Dermis microvascular lymphatic vessel endothelial cell (primary cell): Measurements from ENCODE around the gene SPA17. TPM values are rescaled to one million over a fixed set of nuclear protein-coding genes. Genes with fewer than 3 reads are reported as not detected.
A peak's percentile ranks its signal among the peaks of the same experiment; 100 is the strongest.

ENCODE experiments used
- DNase-seq, 2 donors: peaks; one replicate each; pipeline versions ENCODE4 v3.0.0 to v3.0.0-alpha.2; 2010; ENCODE audit warnings: low read depth in 2 of 2
- total RNA-seq: library from RNA; depleted of rRNA; stranded (reverse); fragments of >200 nt; gene quantifications from 2 replicates; pipeline ENCODE4 v1.2.1, GENCODE V29; 2014

The SPA17 gene
- total RNA-seq, 1 donor from 2014 or later, result 4.5 TPM

DNA sequence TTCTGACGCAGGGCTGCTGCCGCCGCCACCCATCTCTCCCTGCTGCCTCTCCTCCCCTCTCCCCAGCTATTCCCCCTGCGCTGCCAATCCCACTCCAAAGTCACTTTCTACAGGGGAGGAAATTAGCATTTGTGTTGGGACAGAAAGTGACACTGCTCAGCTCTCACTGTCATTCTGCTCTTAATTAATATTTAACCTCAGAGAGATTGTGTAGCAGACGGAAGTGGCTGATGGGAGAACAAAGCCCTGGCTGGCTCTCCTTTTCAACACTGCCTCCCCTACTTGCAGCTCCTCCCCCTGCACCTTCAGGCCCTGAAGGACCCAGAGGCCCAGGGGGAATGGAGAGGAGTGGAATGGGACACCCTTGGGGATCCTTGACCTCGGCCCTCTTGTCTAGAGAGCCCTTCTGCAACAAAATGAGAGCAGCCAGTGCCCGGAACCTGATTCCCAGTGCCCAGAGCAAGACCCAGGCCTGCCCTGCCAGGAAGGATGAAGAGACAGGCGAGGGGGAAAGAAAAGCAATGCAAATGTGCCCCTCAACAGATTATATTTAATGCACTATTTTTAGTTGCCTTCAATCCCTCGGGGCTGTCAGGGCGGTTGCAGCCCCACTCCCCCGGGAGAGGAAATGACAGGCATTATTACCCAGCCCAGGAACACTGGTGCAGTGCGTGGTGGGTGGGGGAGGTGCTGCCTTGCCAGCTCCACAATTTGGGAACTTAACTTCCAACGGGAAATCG lies 51.4 kb downstream of the SPA17 start:
- DNase-seq, result peak in 1 of 2 donors; percentile 20

DNA sequence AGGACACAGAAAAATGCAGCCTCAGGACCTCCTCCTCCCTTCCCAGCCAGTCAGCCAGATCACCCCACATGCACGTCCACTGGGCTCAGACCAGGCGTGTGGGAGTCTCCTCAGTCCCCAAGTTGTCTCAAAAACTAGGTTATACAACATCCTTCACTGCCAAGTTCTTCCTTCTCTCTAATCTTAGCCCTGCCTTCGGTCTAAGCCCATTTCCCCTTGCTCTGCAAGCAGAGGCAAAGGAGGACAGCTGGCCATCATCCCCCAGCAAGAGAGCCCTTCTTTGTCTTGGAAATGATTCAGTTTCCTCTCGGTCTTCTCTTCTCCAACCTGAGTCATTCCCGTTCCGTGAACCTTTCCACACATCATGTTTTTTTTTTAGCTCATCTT lies 52.0 kb downstream of the SPA17 start:
- DNase-seq, result peak in 1 of 2 donors; percentile 74

- DNase-seq, result no peak
Observed at GRCh38 chr11:124727474-124727873, 53.8 kb downstream of the SPA17 start.

- no peak for DNase-seq
Observed at GRCh38 chr11:124728134-124728533, 54.4 kb downstream of the SPA17 start.

GRCh38 chr11:124729571-124729970 lies 55.9 kb downstream of the SPA17 start:
- no peak for DNase-seq

DNA sequence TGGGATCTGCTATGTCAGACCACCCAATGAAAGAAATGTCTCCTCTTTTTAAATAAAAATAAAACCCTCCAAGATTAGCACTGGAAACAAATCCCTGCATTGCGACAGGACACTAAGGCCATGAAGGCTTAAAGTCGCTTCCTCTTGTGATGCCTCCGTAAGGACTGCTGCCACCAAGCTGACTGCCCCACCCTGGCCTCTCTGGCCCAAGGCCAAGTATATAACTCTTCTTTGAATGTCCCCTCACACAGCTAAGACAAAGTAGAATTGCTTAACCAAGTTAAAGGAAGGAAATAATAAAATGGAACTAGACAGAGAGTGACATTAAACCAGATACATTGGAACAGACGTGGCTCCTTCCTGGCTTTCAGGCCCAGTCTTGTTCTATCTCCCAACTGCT lies 58.5 kb downstream of the SPA17 start:
- DNase-seq, result no peak

DNA sequence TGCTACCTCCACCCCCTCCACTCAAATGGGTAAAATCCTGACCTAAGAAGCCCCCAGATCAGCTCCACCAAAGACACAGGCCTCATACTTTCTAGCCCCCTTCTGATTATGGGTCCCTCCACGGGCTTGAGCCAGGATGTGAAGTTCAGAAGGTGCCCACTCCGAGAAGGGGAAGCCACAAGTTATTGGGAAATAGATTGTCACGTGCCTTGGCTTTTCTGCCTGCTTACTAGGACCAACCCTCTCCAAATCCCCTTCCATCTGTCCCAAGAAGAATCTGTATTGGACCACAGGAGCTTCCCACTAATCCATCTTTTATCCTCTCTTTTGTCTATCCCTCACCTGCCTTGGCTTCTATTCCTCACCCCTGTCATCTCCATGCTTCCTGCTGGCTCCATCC lies 63.0 kb downstream of the SPA17 start:
- no peak for DNase-seq

DNA sequence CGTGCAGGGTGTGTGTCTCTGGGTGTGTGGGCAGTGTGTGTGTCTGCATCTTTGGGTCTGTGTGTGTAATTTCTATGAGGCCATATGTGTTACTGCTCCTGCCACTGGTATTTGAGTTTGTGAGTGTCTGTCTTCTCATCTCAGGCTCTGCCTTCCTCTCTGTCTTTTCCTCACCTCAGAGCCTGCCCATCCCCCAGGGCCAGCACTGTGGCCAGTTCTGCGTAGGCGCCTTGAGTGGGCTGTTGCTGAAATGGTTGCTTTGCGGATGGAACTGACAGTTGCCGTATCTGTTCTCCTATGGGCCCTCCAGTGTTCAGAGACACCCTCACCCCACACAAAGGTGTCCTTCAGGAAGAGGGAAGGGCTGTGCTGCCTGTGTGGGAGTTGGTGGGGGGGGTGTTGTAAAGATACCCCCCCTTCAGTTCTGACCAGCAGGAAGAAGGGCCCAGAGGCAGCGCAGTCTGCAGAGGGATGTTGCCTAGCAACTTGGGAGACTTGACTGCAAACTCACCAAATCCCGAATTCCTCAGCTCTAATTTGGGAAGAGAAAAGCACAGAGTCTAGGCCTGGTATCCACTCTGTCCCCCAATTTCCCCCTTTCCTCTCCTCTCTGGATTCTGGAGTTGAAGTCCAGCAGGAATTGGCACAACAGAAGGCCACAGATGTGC lies 64.1 kb downstream of the SPA17 start:
- no peak for DNase-seq

DNA sequence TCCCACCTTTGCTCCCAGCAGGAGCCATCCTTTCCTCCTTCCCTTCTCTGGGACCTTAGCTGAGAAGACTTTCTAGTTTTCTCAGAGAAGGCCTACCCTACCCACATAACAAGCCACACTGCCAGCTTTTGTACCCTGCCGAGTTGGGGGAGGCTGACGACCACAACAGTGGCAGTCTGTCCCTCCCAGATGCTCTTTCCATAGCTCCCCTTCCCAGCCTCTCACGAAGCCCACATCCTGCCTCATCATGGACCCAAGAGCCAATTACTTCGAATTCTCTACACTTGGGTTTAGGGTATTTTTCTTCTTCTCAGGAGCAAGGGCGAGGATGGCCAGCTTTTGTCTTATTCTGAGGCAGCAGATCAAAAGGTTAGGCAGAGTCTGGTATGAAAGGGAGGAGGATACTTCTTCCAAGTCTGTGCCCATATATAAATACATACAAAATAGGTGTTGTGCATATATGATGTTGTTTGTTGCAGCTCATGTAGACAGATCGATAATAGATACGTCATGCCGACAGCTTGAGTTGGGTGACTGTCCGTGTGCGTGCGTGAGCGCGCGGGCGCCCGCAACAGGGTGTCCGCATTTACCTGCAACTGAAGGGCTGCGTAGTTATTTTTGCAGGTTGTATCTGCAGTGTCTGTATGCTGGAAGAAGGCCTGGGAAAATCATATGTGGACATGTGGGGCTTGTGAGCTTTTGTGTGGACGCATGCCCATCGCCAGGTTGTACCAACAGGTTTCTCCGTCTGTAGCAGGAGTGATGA lies 65.2 kb downstream of the SPA17 start:
- DNase-seq, result no peak

- peak; percentile 64 to 90 for DNase-seq
Observed at GRCh38 chr11:124739479-124740276, 66.0 kb downstream of the SPA17 start, which contains the start of gene NRGN. NRGN (plus strand) TSS chr11:124739942; CDS start chr11:124740085, 143 bp downstream.

DNA sequence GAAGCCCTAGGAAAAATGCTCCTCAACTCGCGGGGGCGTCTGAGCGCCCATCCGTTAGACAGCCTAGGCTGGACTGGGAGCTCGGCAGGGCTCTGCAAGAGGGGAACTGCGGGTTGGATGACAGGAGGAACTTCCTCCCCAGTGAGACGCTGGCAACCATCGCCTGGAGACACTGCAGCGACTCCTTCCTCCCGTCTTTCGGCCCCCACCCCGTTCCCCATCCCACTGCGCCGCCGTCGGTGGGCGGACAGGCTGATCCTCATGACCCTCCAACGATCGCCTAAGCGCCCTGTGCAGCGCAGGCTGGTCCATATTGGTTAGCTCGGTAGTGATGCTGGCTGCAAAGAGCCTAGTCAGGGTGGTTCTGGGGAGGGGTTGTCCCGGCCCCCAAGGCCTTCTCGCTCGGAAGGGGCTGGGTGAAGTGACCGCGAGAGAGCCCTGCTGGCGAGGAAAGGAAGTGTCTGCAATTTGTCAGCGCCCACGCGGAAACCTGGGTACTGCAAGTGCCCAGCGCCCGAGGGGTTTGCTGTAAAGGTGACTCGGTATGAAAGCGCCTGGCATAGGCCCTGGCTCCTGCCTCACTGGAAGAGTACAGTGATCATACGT lies 66.7 kb downstream of the SPA17 start:
- peak in 1 of 2 donors; percentile 58 for DNase-seq

GRCh38 chr11:124742555-124742954 lies 68.9 kb downstream of the SPA17 start:
- DNase-seq, result no peak

GRCh38 chr11:124743050-124743449 lies 69.3 kb downstream of the SPA17 start:
- no peak for DNase-seq

GRCh38 chr11:124745270-124745834 lies 71.6 kb downstream of the SPA17 start:
- DNase-seq, result no peak

GRCh38 chr11:124745835-124746620 lies 72.3 kb downstream of the SPA17 start:
- no peak for DNase-seq

GRCh38 chr11:124746621-124747243 lies 73.0 kb downstream of the SPA17 start:
- peak; percentile 73 to 90 for DNase-seq
